ENCODE measurements around the gene ABCA2.
"Not testable (repeated sequence)": the region's sequence is repeated elsewhere in the genome, so short reads cannot be mapped to it uniquely, and the experiment has no call there.

ABCA2 gene

DNA sequence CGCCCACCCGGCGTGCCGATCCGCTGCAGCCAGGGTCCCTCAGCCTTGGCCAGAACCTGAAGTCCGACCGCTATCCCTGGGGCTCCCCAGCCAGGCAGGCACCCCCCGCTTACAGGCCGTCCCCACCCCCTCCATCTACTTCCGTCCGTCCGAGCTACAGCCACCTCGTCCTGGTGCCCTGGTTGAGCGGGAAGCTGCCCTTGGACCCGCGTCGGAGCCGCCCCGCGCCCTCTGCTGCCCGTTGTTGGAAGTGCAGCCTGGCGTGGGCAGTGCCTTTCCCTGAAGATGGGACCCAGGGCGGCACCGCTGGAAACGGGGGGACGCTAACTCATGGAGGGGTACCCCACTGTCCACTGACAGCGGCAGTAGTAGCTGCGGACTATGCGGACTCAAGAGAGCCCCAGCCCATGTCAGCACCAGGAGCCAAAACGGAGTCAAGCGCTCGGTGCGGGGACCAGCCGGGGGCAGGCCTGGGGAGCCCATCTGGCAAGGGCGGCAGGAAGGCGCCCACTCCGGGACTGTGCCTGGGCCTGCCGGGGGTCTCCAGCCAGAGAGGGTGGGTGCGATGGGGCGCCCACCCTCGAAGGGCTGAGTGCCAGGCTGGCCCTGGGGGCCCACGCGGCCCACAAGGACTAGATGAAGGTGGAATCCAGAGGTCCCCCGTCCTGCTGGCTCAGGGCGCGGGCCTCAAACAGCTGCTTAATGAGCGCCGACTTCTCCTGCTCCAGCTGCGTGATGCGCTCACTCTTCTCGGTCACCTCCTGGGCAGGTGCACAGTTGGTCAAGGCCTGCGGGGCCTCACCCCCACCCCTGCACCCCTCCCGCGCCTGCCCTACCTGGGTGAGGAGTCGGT, 36.2 kb upstream of the ABCA2 start:
- no peak for DNase-seq

DNA sequence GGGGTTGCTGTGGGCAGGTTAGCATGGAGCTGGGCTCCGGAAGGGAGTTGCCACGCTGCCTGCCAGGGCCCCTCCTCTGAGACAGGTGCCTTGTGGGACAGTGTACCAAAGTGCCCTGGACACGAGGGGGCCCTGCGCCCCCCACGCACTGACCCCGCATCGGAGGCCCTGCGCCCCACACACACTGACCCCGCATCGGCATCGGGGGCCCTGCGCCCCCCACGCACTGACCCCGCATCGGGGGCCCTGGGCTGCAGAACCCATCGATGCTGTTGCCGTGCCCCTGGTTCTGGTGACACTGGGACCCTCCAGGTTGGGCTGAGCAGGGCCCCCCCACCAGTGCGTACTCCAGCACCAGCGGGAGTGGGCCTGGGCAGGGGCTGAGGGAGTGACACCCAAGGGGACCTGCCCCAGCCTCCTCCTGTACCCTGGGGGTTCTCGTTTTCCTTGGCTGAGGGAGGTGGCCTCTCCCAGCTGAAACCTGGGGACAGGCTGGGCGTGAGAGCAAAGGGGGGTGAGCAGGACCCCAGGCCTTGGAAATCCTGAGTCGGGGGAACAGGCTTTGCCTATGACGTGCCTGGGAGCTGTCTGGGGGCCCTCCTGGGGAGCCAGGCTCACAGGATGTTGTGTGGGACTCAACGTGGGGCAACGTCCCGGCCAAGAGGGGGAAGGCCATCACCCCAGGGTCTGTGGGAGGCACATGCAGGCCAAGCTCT, 35.4 kb upstream of the ABCA2 start:
- no peak for DNase-seq

DNA sequence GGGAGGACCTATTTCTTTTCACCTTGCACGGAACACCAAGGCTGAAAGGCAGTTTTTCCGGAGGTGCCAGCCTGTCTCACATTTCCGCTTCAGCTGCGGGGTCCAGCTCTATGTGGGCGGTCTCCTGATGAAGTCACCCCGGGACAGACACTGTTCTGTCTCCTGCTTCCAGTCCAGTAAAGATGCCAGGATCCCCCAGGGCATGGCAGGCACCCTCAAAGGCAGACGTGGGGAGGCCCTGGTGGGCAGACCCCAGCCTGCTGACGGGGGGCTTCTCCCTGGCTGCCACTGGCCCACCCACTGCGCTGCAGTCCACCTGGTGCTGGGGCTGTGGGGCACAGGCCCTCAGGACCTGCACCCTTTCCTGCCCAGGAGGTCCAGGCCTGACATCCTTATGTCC, 34.8 kb upstream of the ABCA2 start:
- DNase-seq = not testable (repeated sequence)

DNA sequence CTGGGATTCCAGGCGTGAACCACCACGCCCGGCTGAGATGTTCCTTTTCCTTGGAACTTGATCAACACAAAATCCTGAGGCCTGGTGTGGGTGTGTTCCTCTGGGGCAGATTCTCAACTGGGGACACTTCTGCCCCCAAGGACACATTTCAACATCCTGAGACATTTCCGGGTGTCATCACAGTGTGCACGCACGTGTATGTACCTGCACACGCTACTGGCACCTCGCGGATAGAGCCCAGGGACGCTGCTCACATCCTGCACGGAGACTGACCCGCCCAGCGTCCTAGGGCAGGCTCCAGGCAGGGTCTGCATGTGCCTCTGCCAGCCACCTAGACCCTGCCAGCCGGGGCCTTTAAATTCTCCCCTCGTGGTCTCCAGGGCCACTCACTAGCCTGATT, 34.3 kb upstream of the ABCA2 start:
- DNase-seq = no peak

DNA sequence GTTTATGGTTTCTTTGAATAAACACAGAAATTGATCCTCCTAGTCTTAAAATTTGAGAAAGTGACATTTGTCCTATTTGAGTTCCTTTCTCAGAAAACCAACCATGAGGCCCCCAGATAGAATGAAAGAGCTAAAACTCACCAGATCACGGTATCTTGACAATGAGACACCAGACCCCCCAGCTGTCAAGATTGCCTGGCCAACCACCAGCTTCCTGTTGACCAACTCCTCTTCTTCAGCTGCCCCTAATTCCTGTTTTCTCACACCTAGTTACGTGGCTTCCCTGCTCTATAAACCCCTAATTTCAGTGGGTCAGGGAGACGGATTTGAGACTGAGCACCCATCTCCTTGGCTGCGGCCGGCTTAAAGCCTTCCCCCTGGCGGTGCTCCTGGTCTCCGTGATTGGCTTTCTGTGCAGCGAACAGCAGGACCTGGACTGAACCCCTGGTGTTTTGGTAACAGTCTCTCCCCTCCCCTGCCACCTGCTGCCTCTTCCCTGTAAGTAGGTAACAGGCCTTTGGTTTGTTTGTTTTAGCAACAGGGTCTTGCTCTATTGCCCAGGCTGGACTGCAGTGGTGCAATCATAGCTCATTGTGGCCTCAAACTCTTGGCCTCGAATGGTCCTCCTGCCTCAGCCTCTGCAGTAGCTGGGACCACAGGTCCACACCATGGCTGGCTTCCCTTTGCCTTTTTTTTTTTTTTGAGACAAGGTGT, 30.6 kb upstream of the ABCA2 start:
- no peak for DNase-seq

DNA sequence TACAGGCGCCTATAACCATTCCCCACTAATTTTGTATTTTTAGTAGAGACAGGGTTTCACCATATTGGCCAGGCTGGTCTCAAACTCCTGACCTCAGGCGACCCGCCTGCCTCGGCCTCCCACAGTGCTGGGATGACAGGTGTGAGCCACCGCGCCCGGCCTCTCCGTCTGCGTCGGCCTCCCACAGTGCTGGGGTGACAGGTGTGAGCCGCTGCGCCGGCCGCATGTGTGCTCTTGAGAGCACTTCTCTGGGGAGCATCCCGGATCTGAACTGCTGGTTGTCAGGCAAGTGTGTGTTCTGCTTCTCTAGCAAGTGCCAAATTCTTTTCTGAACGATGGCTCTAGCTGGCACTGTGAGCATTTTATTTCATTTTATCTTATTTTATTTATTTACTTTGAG, 29.5 kb upstream of the ABCA2 start:
- no peak for DNase-seq

DNA sequence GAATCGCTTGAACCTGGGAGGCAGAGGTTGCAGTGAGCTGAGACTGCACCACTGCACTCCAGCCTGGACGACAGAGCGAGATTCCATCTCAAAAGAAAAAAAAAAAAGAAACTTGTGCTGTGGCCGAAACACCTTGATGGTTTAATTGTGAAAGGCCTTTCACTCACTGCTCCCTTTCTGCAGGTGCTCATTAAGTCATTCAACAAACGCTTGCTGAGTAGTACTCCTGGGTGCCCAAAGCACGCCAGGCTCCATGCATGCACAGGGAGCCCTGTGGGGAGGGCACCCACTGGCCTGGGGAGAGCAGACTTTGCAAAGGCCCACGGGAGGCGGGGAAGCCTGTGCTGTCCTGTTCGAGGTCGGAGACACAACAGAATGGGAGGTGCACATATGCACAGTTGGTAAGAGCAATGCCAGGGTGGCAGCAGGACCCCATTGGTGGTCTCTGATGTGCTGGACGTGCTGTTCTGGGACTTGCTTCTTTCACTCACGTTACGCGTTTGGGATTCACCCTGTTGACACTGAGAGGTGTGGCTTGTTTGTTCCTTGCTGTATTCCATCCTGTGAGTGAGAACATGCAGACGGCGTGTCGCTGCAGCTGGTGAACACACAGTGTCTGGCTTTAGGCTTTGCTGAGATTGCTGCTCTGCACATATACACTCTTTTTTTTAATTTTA, 28.8 kb upstream of the ABCA2 start:
- no peak for DNase-seq

DNA sequence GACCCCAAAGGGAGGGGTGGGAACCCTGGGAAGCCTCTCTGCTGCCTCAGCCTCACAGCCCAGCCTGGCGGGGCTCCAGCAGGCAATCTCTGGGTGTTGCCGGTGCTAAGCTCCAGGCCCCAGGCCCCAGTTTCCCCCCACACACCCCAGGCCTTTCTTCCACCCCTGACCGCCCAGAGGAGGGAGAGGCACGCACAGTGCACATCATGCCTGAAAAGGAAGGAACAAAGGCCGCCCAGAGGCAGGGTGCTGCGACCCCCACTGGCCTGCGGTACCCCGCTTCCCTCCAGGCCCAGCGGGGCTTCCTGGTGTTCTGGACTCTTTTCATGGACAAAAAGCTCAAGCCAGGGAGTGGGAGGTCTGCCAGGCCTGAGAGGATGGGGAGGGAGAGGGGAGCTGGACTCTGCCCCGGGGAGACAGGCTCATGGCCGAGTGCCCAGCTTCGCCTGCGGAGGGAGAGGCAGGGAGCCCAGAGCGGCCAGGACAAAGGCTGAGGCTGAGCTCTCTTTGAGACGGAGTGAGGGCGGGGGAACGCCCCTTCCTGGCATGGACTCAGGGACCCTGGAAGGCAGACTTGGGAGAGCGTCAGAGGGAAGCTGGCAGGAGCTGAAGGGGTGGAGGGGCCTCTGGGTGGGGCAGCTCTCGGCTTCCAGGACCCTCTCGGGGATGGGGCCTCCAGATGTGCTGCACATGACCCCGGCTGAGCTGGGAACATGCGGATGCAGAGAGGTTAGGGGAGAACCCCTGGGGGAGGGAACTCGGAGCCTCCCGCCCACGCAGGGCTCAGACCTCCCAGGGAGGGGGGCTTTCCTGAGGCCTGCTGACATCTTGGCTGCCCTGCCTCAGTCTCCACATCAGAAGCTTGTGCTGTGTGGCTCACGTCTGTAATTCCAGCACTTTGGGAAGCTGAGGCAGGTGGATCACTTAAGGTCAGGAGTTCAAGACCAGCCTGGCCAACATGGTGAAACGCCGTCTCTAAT, 27.6 kb upstream of the ABCA2 start:
- no peak for DNase-seq

DNA sequence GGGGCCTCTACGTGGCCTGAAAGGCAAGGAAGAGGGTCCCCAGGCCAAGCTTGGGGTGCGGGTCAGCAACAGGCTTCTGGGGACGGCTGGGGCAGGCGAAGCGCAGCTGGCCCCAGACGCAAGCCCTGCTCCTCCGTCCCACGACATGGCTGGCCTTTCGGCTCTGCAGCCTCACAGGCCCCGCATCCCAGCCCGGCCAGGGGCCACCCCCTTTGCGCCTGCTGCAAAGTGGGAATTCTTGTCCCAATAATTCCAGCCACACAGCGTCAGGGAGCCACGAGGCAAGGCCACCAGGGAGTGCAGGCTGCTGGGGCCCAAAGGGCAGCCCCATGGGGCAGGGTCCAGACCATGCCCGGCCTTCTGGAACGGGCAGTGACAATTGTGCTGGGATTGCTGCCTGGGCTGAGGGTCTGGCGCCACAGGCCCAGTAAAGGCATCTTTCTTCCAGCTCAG, 26.9 kb upstream of the ABCA2 start:
- no peak for DNase-seq

DNA sequence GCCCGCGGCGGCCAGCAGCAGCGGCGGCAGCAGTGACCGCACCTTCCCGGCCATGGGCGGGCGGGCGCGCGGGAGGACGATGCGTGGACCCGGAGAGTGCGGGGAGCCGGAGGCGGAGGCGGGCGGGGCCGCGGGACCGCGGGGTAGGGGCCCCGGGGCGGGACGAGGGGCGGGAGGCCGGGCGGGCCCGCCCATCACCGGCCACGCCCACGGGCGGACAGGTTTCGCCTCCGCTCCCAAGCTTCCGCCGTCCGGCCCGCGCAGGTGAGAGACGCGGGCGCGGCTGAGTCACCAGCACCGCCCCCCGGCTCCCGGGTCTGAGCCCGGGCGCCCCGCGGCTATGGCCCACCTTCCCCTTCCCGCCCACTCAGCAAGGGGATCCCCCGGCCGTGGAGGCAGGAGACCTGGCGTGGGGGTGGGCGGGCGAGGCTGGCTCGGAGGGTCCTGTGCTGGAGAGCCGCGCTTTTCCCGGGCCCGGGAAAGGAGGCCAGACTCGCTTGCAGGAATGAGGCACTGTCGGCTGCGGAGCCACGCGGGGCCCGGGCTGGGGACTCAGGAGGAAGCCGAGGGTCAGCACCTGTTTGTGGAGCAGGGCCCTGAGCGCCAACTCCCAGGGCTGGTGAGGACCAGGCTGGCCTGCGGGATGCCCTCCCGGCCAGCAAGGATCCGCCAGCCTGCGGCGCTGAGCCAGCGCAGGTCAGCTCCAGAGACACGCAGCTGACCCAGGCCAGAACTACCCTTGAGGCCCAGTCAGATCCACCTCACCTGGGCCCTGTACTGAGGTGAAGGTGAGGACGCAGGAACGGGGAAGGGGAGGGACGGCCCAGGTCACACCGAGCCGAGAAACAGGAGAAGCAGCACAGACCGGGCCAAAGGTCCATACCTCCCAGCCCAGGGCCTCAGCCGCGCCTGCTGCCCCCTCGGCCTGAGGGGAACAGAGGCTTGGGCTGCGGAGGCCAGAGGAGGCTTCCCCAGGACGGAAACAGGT, 26.2 kb upstream of the ABCA2 start, which contains the start of gene ENTPD2:
TSS of gene ENTPD2 (minus strand) at position 118 of the 988 bp plus-strand sequence. CDS start at position 54, 64 bp downstream.
- DNase-seq = no peak

DNA sequence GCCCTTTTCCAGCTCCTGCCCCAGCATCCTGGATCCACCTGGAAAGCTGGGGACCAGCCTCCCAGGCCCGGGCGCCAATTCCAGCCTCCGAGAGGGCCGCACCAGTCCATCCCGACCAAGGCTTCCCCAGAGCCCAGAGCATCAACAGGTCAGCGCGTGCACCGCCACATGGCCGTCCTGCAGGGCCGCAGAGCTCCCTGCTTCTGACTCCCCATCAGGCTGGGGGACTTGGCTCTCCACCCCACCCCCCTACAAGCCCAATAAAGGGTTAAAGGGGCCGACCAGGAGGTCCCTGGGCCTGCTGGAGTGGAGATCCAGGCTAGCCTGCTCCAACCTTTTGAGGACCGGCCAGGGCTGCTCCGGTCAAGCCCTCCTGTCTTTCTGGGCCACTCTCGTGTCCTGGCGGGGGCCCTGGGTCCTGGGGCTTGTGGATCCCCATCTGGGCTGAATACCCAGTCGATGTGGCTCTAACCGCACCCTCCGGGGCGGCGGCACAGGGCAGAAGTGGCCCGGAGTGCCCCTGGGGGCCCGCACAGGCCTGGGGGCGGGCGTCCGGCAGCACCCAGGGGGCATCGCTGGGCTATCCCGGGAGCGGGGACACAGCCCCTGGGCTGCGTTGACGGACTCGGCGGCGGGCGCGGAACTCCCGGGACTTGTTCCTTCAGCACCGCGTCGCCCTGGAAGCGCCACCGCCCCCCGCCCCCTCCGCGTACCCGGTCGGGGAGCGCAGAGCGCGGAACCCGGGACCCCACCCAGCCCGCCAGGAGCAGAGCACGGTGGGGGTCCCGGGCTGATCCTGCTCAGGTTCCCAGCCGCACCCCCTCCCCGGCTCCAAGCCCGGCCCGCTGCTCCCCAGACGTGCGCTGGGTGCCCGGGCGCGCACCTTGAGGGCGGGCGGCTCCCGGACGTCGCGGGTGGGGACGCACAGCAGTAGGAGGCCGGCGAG, 25.2 kb upstream of the ABCA2 start:
- no peak for DNase-seq

DNA sequence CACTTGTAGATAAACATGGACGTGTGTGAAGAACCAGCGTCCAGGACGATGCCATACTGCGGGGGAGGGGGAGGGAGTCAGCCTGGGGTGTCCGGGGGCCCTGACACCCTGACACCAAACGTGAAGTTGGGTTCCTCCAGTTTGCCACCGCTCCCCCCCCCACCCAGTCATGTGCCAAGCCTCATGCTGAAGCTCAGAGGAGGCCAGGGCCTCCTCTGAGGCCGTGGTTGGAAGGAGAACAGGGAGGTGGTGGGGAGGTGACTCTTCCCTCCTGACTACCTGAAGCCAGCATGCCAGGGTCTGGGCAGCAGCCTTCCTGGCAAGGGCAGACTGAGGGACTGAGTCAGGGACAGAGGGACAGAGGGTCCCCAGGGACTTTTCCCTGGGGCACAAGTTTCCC, 24.3 kb upstream of the ABCA2 start:
- DNase-seq = no peak

DNA sequence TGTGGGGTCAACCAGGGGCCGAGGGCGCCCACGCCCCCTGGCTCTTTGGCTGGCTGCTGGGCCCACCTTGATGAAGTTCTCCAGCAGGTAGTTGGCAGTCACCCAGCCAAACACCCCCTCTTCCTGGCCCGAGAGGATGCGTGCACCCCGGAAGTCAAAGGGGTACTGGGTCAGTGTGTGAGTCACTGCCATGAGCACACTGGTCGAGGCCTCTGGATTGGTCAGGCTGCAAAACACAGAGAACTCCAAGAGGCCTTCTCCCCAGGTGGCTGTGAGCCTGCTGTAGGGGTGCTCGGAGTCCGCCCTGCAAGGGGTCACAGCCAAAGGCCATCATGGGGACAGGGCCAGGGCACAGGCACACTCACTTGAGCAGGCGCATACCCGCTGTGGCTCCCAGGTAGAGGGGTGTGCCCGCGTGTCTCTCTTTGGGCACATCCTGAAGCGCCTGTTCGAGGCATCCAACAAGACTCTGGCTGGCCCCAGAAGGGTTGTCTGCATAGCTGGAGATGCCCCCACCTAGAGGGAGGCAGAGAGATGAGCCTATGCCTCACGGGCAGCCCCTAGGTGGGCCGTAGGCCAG, 23.2 kb upstream of the ABCA2 start:
- DNase-seq = no peak

DNA sequence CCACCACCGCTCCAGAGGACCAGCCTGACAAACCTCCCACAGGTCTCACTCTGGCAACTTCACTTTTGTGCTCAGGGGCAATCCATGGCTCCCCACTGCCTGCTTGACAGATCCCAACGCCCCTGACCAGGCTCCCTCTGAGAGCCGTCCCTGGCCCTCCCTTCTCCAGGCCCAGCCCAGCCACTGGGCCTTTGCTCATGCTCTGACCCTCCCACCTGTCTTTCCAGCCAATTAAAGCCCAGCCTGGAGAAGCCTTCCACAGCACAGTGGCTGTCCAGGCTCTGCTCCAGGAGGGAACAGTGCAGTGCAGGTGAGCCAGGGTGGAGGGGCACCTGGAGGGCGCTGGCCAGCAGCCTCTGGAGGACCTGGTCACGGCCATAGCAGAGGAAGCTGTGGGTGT, 22.5 kb upstream of the ABCA2 start:
- DNase-seq = no peak

DNA sequence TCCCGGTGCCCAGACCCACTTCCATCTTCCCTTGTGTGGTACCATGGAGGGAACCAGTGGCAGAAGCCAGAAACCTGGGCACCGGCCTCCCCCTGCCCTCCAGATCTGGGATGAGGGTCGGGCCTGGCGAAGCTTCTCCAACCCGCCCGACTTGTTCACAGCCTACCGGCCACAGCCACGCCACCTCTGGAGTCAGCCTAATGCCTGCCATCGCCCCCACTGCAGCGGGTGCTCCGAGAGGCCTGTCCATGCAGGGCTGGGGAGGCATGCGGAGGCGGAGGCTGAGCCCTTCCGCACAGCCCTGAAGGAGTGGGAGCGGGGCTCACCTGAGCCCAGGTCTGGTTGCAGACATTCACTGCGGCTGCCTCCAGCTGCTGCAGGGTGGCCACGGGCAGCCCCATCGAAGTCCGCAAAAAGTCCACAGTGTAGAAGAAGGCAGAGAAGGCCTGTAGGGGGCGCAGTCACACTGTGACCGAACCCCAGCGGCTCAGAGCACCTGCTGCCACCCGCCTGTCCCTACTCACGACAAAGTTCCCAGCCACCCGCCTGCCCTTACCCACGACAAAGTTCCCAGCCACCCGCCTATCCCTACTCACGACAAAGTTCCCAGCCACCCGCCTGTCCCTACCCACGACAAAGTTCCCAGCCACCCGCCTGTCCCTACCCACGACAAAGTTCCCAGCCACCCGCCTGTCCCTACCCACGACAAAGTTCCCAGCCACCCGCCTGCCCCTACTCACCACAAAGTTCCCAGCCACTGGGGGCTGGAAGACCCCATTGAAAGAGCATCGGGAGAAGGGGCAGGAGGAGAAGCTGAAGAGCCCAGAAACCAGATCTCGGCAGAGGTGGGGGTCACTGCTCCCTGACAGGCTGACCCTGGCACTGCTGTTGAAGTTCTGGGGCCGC, 21.8 kb upstream of the ABCA2 start:
- no peak for DNase-seq

DNA sequence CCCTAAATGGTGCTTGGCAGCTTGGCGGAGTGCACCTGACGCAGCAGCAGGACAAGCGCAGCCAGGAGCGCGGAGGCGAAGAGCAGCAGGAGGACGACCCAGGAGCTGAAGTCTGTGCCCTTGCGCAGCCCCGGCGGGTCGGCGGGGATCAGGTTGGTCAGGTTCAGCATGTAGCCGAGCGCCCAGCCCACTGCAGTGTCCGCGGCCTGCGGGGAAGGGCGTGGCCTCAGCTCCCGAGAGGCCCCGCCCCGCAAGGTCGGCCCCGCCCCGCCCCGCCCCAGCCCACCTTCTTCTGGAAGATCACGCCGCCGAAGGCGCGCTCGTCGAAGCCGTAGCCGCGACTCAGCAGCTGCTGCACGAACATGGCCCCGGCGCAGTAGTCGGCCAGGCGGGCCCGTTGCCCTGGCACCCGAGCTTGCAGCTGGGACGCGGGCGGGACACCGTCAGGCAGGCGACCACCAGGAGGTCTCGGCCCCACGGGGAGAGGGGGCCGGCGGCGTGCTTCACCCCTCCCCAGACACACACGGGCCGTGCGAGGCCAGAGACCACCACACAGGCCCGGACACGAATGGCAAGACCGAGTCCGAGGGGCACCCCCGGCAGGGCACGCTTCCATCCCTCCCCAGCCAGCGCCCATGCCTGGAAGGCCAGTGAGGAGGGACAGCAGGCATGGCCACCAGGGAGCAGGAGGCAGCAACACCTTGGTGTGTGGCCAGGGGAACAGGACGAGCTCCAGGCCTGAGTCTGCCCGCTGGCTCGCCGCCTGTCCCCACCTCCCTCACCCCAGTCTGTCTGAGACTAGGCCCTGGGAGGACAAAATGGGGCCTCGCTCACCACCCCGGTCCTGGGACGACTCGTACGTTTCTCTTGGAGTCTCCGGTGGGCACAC, 20.9 kb upstream of the ABCA2 start:
- DNase-seq = no peak

Measured in GOT3 (cell line).